Body of pancreas (tissue), 4 donors: ENCODE data around the gene KLHL40.

ENCODE experiments used
- CTCF ChIP-seq, 7 experiments: fragments of 450-650 bp in 4 of 7; fragments of 200-600 bp in 3 of 7; sonication (generic) in 3 of 7; IDR thresholded peaks; one replicate each; pipeline ENCODE4 v1.5.1; 2016 to 2019; ENCODE audit warnings: antibody characterized with exemption in 7 of 7
- POLR2A ChIP-seq, 3 donors: fragments of 450-650 bp; IDR thresholded peaks; one replicate each; pipeline ENCODE4 v1.6.1; 2016; ENCODE audit warnings: antibody characterized with exemption in 3 of 3, mild to moderate bottlenecking in 2 of 3

GRCh38 chr3:42666022-42666421 lies 19.3 kb upstream of the KLHL40 start:
- TF ChIP-seq POLR2A (IDR thresholded peaks at IDR 0.05) (no peak), CTCF (IDR thresholded peaks at IDR 0.05) (no peak)
